AG04450 (cell line): ENCODE data around the gene PRPF4. TPM values are rescaled to one million over a fixed set of nuclear protein-coding genes. Genes with fewer than 3 reads are reported as not detected.

ENCODE experiments used
- CTCF ChIA-PET: fragments of 300-600, 350-600 bp; formaldehyde crosslinking; extraction: SDS; loops from one replicate; lab custom pipeline; 2022; ENCODE audit warnings: antibody characterized with exemption, inconsistent platforms; lab: Charles Lee
- POLR2A ChIA-PET: fragments of 350-600 bp; formaldehyde crosslinking; extraction: SDS; loops from one replicate; lab custom pipeline; 2021; ENCODE audit warnings: antibody characterized with exemption, inconsistent platforms; lab: Yijun Ruan, JAX
- DNase-seq: peaks from one replicate; pipeline ENCODE4 v3.0.0-alpha.2; 2011; ENCODE audit warnings: low read depth, low spot score
- H3K27ac ChIP-seq: one replicate; pipeline ENCODE4 v1.5.1; 2012; ENCODE audit warnings: low read depth, low read length, control low read depth
- H3K27me3 ChIP-seq: one replicate; pipeline ENCODE4 v1.6.0; 2012; ENCODE audit warnings: low read length; ENCODE audit not compliant: control insufficient read depth, insufficient read depth
- H3K4me3 ChIP-seq: 2 replicates; pipeline ENCODE4 v1.5.1; 2011; ENCODE audit warnings: mild to moderate bottlenecking, low read depth, low read length, control low read depth
- H3K9me3 ChIP-seq: 2 replicates; pipeline ENCODE4 v1.5.1; 2012; ENCODE audit warnings: low read length; ENCODE audit not compliant: control insufficient read depth, insufficient read depth
- polyA plus RNA-seq: library from polyadenylated mRNA; depleted of rRNA; stranded (reverse); fragments of >200 nt; gene quantifications from 2 replicates; pipeline ENCODE4 v1.2.3, GENCODE V29; 2011
- TF ChIP-seq, protein P1 (sequence below): IDR thresholded peaks from 2 replicates; pipeline ENCODE4 v1.5.1; 2011; ENCODE audit warnings: low read depth, low read length, control low read depth, inconsistent platforms

PRPF4 gene
- polyA plus RNA-seq, 1 experiment: 20.9 TPM

GRCh38 chr9:113310538-113310937, 35.1 kb downstream of the PRPF4 start:
- CTCF ChIA-PET: interaction anchor here (0.7 to 2.2 kb wide), 5 partner anchors 16 to 134 kb away, joined by 3 to 17 read pairs (median 4); partner anchors contain the start of gene ALAD

DNA sequence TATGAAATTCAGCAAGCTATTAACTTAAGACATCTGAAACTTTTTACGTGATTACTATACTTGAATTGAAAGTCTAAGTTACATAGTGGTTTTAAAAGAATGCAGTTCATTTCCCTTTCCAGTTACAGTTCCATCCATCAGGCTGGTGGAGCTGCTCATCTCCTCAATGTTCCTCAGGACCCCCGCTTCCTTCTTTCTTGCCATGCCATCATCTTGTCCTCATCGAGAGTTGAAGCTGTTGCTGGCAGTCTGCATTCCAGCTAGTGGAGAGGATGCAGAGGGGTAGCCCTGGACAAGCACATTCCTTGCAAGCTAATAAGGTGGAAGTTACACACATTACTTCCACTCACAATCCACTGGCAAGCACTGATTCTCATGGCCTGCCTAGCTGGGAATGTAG, 36.5 kb downstream of the PRPF4 start:
- no peaks in the 10 kb centered on the region for H3K9me3 ChIP-seq
- TF ChIP-seq, protein P1, sequence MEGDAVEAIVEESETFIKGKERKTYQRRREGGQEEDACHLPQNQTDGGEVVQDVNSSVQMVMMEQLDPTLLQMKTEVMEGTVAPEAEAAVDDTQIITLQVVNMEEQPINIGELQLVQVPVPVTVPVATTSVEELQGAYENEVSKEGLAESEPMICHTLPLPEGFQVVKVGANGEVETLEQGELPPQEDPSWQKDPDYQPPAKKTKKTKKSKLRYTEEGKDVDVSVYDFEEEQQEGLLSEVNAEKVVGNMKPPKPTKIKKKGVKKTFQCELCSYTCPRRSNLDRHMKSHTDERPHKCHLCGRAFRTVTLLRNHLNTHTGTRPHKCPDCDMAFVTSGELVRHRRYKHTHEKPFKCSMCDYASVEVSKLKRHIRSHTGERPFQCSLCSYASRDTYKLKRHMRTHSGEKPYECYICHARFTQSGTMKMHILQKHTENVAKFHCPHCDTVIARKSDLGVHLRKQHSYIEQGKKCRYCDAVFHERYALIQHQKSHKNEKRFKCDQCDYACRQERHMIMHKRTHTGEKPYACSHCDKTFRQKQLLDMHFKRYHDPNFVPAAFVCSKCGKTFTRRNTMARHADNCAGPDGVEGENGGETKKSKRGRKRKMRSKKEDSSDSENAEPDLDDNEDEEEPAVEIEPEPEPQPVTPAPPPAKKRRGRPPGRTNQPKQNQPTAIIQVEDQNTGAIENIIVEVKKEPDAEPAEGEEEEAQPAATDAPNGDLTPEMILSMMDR: no peak
- DNase-seq: no peak
- H3K4me3 ChIP-seq: no peak overlapping the region
- CTCF ChIA-PET: interaction anchor here (0.6 to 2.0 kb wide), 5 partner anchors 87 to 343 kb away, joined by 3 to 8 read pairs (median 5); partner anchors contain the start of gene ALAD
- POLR2A ChIA-PET: no interaction called here
- no peak overlapping the region for H3K27ac ChIP-seq
- H3K27me3 ChIP-seq: peaks cover 2% of the 10 kb centered on the region

More at GRCh38 chr9:113310538-113310937, 35.1 kb downstream of the PRPF4 start:
- POLR2A ChIA-PET: interaction anchor here (0.9 kb wide), 1 partner anchor 35 kb away, joined by 3 read pairs; the partner anchor contains the start of genes CDC26 and PRPF4
- Histone ChIP-seq H3K4me3 (no peak overlapping the region), H3K27me3 (no peaks in the 10 kb centered on the region), H3K9me3 (no peaks in the 10 kb centered on the region), H3K27ac (no peak overlapping the region)
- TF ChIP-seq, protein P1: no peak
- DNase-seq: no peak

GRCh38 chr9:113313261-113313660, 37.8 kb downstream of the PRPF4 start:
- no peak for DNase-seq
- Histone ChIP-seq H3K27ac (no peak overlapping the region), H3K27me3 (peaks cover 2% of the 10 kb centered on the region), H3K4me3 (no peak overlapping the region), H3K9me3 (no peaks in the 10 kb centered on the region)
- POLR2A ChIA-PET: no interaction called here
- TF ChIP-seq, protein P1: no peak
- CTCF ChIA-PET: interaction anchor here (0.7 kb wide), 1 partner anchor 78 kb away, joined by 7 read pairs; no protein-coding TSS in a partner anchor

DNA sequence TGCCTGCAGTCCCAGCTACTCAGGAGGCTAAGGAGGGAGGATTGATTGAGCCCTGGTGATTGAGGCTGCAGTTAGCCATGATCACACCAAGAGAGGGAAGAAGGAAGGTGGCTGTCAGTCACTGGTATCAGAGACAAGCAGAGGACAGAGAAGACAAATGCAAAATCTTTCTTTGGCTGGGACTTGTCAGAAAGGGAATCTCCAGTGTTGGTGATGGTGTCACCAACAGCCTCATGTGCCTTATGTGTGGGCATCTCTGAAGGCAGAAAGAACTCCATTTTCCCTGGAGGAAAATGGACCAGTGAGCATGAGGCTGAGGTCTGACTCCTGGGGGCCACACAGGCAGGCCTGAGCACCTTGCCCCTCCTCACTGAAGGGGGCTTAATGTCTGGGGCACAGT, 39.8 kb downstream of the PRPF4 start:
- CTCF ChIA-PET: interaction anchor here (1.4 kb wide), 1 partner anchor 11 kb away, joined by 4 read pairs; no protein-coding TSS in a partner anchor
- no peak overlapping the region for H3K27ac ChIP-seq
- POLR2A ChIA-PET: no interaction called here
- no peak overlapping the region for H3K4me3 ChIP-seq
- TF ChIP-seq, protein P1: no peak
- H3K27me3 ChIP-seq: peaks cover 2% of the 10 kb centered on the region
- no peaks in the 10 kb centered on the region for H3K9me3 ChIP-seq
- DNase-seq: no peak

DNA sequence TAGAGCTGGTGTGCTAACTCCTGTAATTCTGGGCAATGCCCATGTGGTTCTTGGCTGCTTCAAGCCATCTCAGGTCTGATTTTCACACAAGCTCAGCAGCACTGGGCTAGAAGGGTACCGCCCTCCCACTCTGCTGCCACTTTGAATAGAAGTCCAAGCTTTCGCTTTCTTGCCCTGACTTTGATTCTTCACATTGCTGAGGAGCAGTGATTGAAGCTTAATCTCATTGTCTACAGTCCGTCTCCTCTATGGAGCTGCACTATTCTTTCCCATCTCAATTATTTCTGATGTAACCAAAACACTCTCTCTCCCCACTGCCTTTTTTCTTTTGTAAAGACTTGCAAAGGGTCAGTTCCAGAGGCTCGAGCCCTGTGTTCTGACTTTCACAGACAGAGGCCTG, 40.6 kb downstream of the PRPF4 start:
- Histone ChIP-seq H3K9me3 (no peaks in the 10 kb centered on the region), H3K4me3 (no peak overlapping the region), H3K27me3 (peaks cover 2% of the 10 kb centered on the region), H3K27ac (no peak overlapping the region)
- ChIA-PET POLR2A (no interaction called here), CTCF (interaction anchor here (1.4 kb wide), 1 partner anchor 10 kb away, joined by 4 read pairs; no protein-coding TSS in a partner anchor)
- DNase-seq: no peak
- TF ChIP-seq, protein P1: no peak
